ENCODE results near the gene SNAI1. TPM values are rescaled to one million over a fixed set of nuclear protein-coding genes. Genes with fewer than 3 reads are reported as not detected.

Gene SNAI1
- polyA plus RNA-seq, 1 donor (not counting 4 experiments of a cell fraction or from before 2014, with no cell fraction given): not detected

DNA sequence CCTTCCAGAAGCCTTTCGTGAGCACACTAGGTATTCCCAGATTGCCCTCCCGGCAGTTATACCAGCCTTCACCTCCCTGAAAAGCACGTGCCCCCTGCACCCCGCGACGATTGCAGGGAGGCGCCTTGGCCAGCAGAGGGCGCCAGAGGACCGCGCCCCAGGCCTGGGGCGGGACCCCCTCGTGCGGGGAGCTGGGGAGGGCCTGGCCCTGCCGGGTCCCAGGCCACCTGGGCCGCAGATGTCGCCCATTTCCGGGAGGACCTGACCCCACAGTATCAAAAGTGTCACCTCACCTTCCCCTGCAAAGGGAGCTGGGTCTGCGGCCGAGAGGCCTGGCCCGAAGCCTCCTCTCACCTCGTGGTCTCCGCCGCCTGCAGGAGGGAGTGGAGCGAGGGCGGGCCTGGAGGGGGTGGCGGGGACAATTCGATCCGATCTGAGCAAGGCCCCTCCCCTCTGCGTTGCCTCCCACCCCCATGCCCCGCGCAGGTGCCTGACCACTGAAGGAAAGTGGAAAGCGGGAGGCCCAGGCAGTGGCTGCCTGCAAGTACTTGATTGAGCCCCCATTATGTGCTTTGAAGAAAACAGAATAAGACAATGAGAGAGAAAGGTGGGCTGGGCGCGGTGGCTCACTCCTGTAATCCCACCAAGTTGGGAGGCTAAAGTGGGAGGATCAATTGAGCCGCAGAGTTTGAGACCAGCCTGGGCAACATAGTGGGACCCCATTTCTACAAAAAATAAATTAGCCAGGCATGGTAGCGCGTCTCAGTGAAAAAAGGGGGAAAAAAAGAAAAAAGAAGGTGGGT, 3.5 kb upstream of the SNAI1 start:
- DNase-seq (ENCODE audit: low read depth, low spot score) (no peak), FAIRE-seq (no peak)
- Histone ChIP-seq H3K27me3 (ENCODE audit: control insufficient read depth, extremely low read depth, insufficient read depth, low read length) (peaks cover 21% of the 10 kb centered on the region), H3K27ac (ENCODE audit: control insufficient read depth, insufficient read depth, low read length) (no peak overlapping the region), H4K20me1 (ENCODE audit: control insufficient read depth, extremely low read depth, insufficient read depth, low read length) (no peaks in the 10 kb centered on the region), H3K9ac (ENCODE audit: control insufficient read depth, extremely low read depth, insufficient read depth, low read length) (no peak overlapping the region), H3K9me3 (ENCODE audit: control insufficient read depth, low read depth, low read length) (no peaks in the 10 kb centered on the region), H3K36me3 (ENCODE audit: control insufficient read depth in 2 of 2, extremely low read depth in 1 of 2, insufficient read depth in 2 of 2, low read length in 2 of 2) (no peaks in the 10 kb centered on the region), H3K9me1 (ENCODE audit: control insufficient read depth, extremely low read depth, insufficient read depth, low read length) (no peaks in the 10 kb centered on the region), H2AFZ (ENCODE audit: control insufficient read depth, low read length) (no peak overlapping the region), H3K4me2 (ENCODE audit: control insufficient read depth, extremely low read depth, insufficient read depth, low read depth, low read length) (peak overlapping the region; percentile 58), H3K4me1 (ENCODE audit: control insufficient read depth, extremely low read depth, insufficient read depth, low read length) (peaks cover 12% of the 10 kb centered on the region), H3K79me2 (ENCODE audit: control insufficient read depth, insufficient read depth, low read length) (no peaks in the 10 kb centered on the region), H3K4me3 (ENCODE audit: control insufficient read depth in 2 of 3, extremely low read depth in 1 of 3, insufficient read depth in 2 of 3, low read depth in 1 of 3, low read length in 3 of 3) (peak overlapping the region in 1 of 3 experiments; percentile 20)
- dilution Hi-C loops (cut with MboI; ENCODE audit: extremely low pct_ligation_motif_present, low sequenced_read_pairs): no loop called here
- TF ChIP-seq EZH2 (IDR thresholded peaks at IDR 0.05; ENCODE audit: low read length): no peak
- TF ChIP-seq, protein P1, sequence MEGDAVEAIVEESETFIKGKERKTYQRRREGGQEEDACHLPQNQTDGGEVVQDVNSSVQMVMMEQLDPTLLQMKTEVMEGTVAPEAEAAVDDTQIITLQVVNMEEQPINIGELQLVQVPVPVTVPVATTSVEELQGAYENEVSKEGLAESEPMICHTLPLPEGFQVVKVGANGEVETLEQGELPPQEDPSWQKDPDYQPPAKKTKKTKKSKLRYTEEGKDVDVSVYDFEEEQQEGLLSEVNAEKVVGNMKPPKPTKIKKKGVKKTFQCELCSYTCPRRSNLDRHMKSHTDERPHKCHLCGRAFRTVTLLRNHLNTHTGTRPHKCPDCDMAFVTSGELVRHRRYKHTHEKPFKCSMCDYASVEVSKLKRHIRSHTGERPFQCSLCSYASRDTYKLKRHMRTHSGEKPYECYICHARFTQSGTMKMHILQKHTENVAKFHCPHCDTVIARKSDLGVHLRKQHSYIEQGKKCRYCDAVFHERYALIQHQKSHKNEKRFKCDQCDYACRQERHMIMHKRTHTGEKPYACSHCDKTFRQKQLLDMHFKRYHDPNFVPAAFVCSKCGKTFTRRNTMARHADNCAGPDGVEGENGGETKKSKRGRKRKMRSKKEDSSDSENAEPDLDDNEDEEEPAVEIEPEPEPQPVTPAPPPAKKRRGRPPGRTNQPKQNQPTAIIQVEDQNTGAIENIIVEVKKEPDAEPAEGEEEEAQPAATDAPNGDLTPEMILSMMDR (optimal IDR thresholded peaks at IDR 0.05 in 1 of 3, IDR thresholded peaks at IDR 0.05 in 1 of 3, conservative IDR thresholded peaks at IDR 0.05 in 1 of 3; ENCODE audit: extremely low read depth in 1 of 3, insufficient read depth in 2 of 3, low read length in 3 of 3): peak; percentile 83 to 99 (median 94)

DNA sequence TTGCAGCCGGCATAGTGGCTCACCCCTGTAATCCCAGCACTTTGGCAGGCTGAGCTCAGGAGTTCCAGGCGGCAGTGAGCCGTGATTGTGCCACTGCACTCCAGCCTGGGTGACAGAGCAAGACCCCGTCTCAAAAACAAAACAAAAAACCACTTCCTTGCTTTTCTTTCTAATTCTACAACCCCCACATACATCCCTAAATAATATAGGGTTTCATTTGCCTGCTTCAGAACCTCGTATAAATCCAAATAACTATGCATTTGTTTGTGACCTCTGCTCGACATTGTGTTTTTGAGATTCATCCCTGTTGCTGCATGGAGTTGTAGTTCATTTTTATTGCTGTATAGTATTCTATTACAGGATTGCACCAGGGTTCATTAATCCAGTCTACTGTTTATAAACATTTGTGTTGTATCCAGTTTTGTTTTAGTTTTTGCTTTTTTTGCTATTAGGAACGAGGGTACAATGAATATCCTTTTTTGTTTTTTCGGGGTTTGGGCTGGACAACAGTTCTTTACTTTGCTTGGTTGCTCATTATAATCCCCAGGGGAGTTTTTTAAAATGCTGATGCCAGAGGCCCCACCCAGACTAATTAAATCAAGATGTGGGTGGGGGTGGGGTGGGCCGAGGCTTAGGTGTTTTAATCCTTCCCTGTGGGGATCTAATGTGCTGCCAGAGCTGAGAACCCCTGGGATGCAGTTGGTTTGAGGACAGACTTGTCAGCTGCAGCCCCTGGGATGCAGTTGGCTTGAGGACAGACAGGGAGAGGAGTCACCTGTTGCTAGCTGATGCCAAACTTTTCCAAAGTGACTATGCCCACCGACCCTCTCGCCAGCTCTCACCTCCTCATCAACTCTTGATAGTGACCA, 2.4 kb upstream of the SNAI1 start:
- Histone ChIP-seq H3K27ac (ENCODE audit: control insufficient read depth, insufficient read depth, low read length) (no peak overlapping the region), H3K4me3 (ENCODE audit: control insufficient read depth in 2 of 3, extremely low read depth in 1 of 3, insufficient read depth in 2 of 3, low read depth in 1 of 3, low read length in 3 of 3) (no peak overlapping the region), H3K4me2 (ENCODE audit: control insufficient read depth, extremely low read depth, insufficient read depth, low read depth, low read length) (no peak overlapping the region), H3K27me3 (ENCODE audit: control insufficient read depth, extremely low read depth, insufficient read depth, low read length) (peaks cover 26% of the 10 kb centered on the region), H3K9me1 (ENCODE audit: control insufficient read depth, extremely low read depth, insufficient read depth, low read length) (no peaks in the 10 kb centered on the region), H3K9ac (ENCODE audit: control insufficient read depth, extremely low read depth, insufficient read depth, low read length) (no peak overlapping the region), H3K4me1 (ENCODE audit: control insufficient read depth, extremely low read depth, insufficient read depth, low read length) (peaks cover 12% of the 10 kb centered on the region), H3K36me3 (ENCODE audit: control insufficient read depth in 2 of 2, extremely low read depth in 1 of 2, insufficient read depth in 2 of 2, low read length in 2 of 2) (no peaks in the 10 kb centered on the region), H4K20me1 (ENCODE audit: control insufficient read depth, extremely low read depth, insufficient read depth, low read length) (no peaks in the 10 kb centered on the region), H3K79me2 (ENCODE audit: control insufficient read depth, insufficient read depth, low read length) (no peaks in the 10 kb centered on the region), H2AFZ (ENCODE audit: control insufficient read depth, low read length) (no peak overlapping the region), H3K9me3 (ENCODE audit: control insufficient read depth, low read depth, low read length) (no peaks in the 10 kb centered on the region)
- dilution Hi-C loops (cut with MboI; ENCODE audit: extremely low pct_ligation_motif_present, low sequenced_read_pairs): no loop called here
- TF ChIP-seq, protein P1 (optimal IDR thresholded peaks at IDR 0.05 in 1 of 3, IDR thresholded peaks at IDR 0.05 in 1 of 3, conservative IDR thresholded peaks at IDR 0.05 in 1 of 3; ENCODE audit: extremely low read depth in 1 of 3, insufficient read depth in 2 of 3, low read length in 3 of 3): no peak
- no peak for TF ChIP-seq EZH2 (IDR thresholded peaks at IDR 0.05; ENCODE audit: low read length)
- no peak for FAIRE-seq
- no peak for DNase-seq (ENCODE audit: low read depth, low spot score)

Measured in keratinocyte (primary cell).